KOPT-K1 (cell line): ENCODE results near the gene CKM.
"Not testable (repeated sequence)": the region's sequence is repeated elsewhere in the genome, so short reads cannot be mapped to it uniquely, and the experiment has no call there.

ENCODE experiments used
- H3K27ac ChIP-seq: fragments of 200-600 bp; sonication (generic); 2 replicates; pipeline ENCODE4 v1.5.1; 2016; ENCODE audit warnings: antibody characterized with exemption, mild to moderate bottlenecking, low read depth, low read length; ENCODE audit not compliant: poor library complexity, severe bottlenecking
- H3K36me3 ChIP-seq: fragments of 200-600 bp; sonication (generic); 2 replicates; pipeline ENCODE4 v1.5.1; 2017; ENCODE audit warnings: antibody characterized with exemption, mild to moderate bottlenecking, low read length, moderate library complexity; ENCODE audit not compliant: insufficient read depth
- H3K9me3 ChIP-seq: fragments of 200-600 bp; sonication (generic); 2 replicates; pipeline ENCODE4 v1.5.1; 2017; ENCODE audit warnings: antibody characterized with exemption, low read length, mild to moderate bottlenecking; ENCODE audit not compliant: insufficient read depth, poor library complexity, severe bottlenecking

Gene CKM

GRCh38 chr19:45271098-45271734 lies 51.5 kb downstream of the CKM start:
- H3K36me3 ChIP-seq, result peaks cover 32% of the 10 kb centered on the region; the same call in 1 of the 2 replicates
- H3K9me3 ChIP-seq, result no peaks in the 10 kb centered on the region
- no peak overlapping the region for H3K27ac ChIP-seq

DNA sequence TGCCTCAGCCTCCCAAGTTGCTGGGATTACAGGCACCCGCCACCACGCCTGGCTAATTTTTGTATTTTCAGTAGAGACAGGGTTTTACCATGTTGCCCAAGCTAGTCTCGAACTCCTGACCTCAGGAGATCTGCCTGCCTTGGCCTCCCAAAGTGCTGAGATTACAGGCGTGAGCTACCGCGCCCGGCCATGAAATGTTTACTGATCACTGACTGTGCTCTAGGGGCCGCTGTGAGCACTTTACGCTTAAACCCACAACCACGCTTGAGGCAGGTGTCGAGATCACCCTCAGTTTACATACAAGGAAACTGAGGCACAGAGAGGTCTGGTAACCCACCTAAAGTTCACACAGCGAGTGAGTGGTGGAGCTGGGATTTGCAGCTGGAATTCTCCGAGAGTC lies 52.7 kb downstream of the CKM start:
- not testable (repeated sequence) for H3K9me3 ChIP-seq, H3K27ac ChIP-seq
- H3K36me3 ChIP-seq, result peaks cover 33% of the 10 kb centered on the region; the same call in 1 of the 2 replicates

DNA sequence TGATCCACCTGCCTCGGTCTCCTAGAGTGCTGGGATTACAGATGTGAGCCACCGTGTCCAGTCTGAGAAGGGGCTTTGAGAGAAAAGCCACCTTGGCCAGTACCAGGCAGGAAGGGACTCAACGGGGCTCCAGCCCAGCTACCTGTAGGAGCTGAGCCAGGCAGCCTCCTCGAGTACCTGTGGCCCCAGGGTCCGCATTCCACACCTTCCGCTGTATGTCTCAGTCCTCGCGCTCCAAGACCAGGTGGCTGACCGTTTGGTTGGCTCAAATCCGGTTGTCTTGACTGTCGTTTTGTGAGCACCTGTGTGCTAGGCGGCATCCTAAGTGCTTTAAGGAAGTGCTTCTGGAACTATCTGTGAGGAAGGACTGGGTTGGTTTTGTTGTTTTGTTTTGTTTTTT lies 55.4 kb downstream of the CKM start:
- no peak overlapping the region for H3K27ac ChIP-seq
- no peaks in the 10 kb centered on the region for H3K9me3 ChIP-seq
- H3K36me3 ChIP-seq, result peaks cover 24% of the 10 kb centered on the region; the same call in 1 of the 2 replicates

DNA sequence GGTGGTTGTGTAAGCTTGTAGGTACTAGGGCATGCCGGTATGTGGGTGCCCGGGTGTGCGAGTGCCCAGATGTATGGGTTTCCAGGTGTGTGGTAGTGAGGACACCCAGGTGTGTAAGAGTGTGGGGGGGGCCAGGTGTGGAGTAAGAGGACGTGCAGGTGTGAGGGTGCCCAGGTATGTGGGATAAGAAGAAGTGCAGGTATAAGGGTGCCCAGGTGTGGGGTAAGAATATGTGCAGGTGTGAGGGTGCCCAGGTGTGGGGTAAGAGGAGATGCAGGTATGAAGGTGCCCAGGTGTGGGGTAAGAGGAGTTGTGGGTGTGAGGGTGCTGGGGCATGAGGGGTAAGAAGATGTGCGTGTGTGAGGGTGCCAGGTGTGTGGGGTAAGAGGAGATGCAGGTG lies 57.3 kb downstream of the CKM start:
- H3K36me3 ChIP-seq, result peaks cover 13% of the 10 kb centered on the region; the same call in 1 of the 2 replicates

DNA sequence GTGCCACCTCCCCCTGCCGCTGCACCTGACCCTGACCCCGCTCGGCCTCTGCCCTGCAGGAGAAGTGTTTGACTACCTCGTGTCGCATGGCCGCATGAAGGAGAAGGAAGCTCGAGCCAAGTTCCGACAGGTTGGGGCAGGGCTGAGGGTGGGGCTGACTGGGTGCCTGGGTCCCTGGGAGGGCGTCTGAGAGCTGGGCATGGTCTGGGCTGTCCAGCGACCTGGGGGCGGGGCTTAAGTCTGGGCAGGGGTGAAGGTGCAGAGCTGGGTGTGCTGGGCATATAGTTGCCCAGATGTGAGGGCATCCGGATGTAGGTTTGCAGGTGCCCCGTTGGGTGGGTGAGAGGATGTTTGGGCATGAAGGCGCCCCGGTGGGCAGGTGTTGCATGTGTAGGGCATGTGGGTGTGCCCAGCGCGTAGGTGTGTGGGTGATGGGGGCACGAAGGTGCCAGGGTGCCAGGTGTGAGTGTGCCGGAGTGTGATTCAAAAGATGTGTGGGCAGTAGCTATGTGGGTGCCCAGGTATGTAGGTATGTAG lies 57.8 kb downstream of the CKM start:
- Histone ChIP-seq H3K9me3 (no peaks in the 10 kb centered on the region), H3K27ac (no peak overlapping the region), H3K36me3 (peaks cover 13% of the 10 kb centered on the region; the same call in 1 of the 2 replicates)

More for the DNA sequence above, 57.3 kb downstream of the CKM start:
- Histone ChIP-seq H3K9me3 (no peaks in the 10 kb centered on the region), H3K27ac (no peak overlapping the region)

- H3K36me3 ChIP-seq, result peaks cover 17% of the 10 kb centered on the region; the same call in 1 of the 2 replicates
- no peak overlapping the region for H3K27ac ChIP-seq
- no peaks in the 10 kb centered on the region for H3K9me3 ChIP-seq
These were observed 59.7 kb downstream of the CKM start for GRCh38 chr19:45263013-45263412.

DNA sequence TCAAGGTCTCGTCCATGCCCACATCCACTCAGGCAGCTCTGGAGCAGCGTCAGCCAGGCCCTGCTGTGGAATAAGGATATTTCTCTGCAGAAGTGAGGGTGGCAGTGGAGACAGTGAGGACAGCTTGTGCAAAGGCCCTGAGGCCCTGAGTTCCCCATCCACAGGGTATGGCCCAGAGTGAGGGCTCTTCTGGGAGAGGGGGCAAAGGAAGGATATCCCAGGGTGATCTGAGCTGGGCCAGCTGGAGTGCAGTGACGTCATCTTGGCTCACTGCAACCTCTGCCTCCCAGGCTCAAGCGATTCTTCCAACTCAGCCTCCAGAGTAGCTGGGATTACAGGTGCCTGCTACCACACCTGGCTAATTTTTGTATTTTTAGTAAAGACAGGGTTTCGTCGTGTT lies 60.1 kb downstream of the CKM start:
- no peak overlapping the region for H3K27ac ChIP-seq
- H3K9me3 ChIP-seq, result no peaks in the 10 kb centered on the region
- peaks cover 15% of the 10 kb centered on the region; the same call in 1 of the 2 replicates for H3K36me3 ChIP-seq

- no peak overlapping the region for H3K27ac ChIP-seq
- H3K9me3 ChIP-seq, result no peaks in the 10 kb centered on the region
- peaks cover 4% of the 10 kb centered on the region; the same call in 1 of the 2 replicates for H3K36me3 ChIP-seq
These were observed 63.8 kb downstream of the CKM start for GRCh38 chr19:45258862-45259261.

- Histone ChIP-seq H3K27ac (no peak overlapping the region), H3K9me3 (no peaks in the 10 kb centered on the region), H3K36me3 (peaks cover 4% of the 10 kb centered on the region; the same call in 1 of the 2 replicates)
These were observed 65.8 kb downstream of the CKM start for GRCh38 chr19:45256836-45257235.
